CD4-positive, alpha-beta T cell treated with Interleukin-17A for 4 hours (primary cell): ENCODE data around the gene IGLL5.
A peak's percentile ranks its signal among the peaks of the same experiment; 100 is the strongest.
"Not testable (repeated sequence)": the region's sequence is repeated elsewhere in the genome, so short reads cannot be mapped to it uniquely, and the experiment has no call there.

Experiments used
- DNase-seq: peaks from one replicate; pipeline ENCODE4 v3.0.0-alpha.2; 2020; ENCODE audit warnings: mixed read lengths

The IGLL5 gene

GRCh38 chr22:22916952-22917290 is 29.3 kb downstream of the IGLL5 start:
- DNase-seq = no peak

- no peak for DNase-seq
Measured at GRCh38 chr22:22917377-22917776, 29.8 kb downstream of the IGLL5 start.

GRCh38 chr22:22918297-22918965 is 30.8 kb downstream of the IGLL5 start:
- no peak for DNase-seq

- DNase-seq = no peak
Measured at GRCh38 chr22:22919041-22919440, 31.4 kb downstream of the IGLL5 start.

- no peak for DNase-seq
Measured at GRCh38 chr22:22920104-22920654, 32.6 kb downstream of the IGLL5 start.

- no peak for DNase-seq
Measured at GRCh38 chr22:22920910-22921550, 33.4 kb downstream of the IGLL5 start.

- no peak for DNase-seq
Measured at GRCh38 chr22:22921575-22921974, 34.0 kb downstream of the IGLL5 start.

GRCh38 chr22:22922092-22922953 is 34.7 kb downstream of the IGLL5 start:
- DNase-seq = not testable (repeated sequence)

GRCh38 chr22:22922954-22923319 is 35.3 kb downstream of the IGLL5 start:
- DNase-seq = no peak

- DNase-seq = no peak
Measured at GRCh38 chr22:22923379-22923778, 35.8 kb downstream of the IGLL5 start.

- no peak for DNase-seq
Measured at GRCh38 chr22:22923930-22924329, 36.3 kb downstream of the IGLL5 start.

GRCh38 chr22:22924369-22925145 is 36.9 kb downstream of the IGLL5 start:
- no peak for DNase-seq

GRCh38 chr22:22925146-22925804 is 37.7 kb downstream of the IGLL5 start:
- DNase-seq = no peak

GRCh38 chr22:22925805-22926369 is 38.3 kb downstream of the IGLL5 start:
- DNase-seq = no peak

GRCh38 chr22:22926370-22927195 is 39.0 kb downstream of the IGLL5 start:
- DNase-seq = no peak

- no peak for DNase-seq
Measured at GRCh38 chr22:22927196-22927887, 39.7 kb downstream of the IGLL5 start.

- DNase-seq = no peak
Measured at GRCh38 chr22:22927888-22928665, 40.5 kb downstream of the IGLL5 start.

- peak; percentile 54 for DNase-seq
Measured at GRCh38 chr22:22928666-22929380, 41.2 kb downstream of the IGLL5 start.
